Stimulated activated CD8-positive, alpha-beta memory T cell treated with anti-CD3 and anti-CD28 coated beads, Interleukin-12 subunit alpha, Interleukin-12 subunit beta, amount 100 ng/mL, for 4 hours (primary cell): ENCODE data around the gene DNAI7.

ENCODE experiments used
- DNase-seq: peaks from one replicate; pipeline ENCODE4 v3.0.0-alpha.2; 2020; ENCODE audit warnings: low read depth

Gene DNAI7

GRCh38 chr12:25195056-25195971 lies at the start of gene DNAI7, which contains the start of gene ETFRF1:
Gene DNAI7 (minus strand): TSS chr12:25195160. CDS start chr12:25195078, 82 bp downstream.
Gene ETFRF1 (plus strand): TSS chr12:25195237. CDS start chr12:25203957, 8,720 bp downstream.
- DNase-seq = peak; percentile 87

- DNase-seq = no peak
Observed at GRCh38 chr12:25243680-25243990, 48.7 kb upstream of the DNAI7 start.

GRCh38 chr12:25242981-25243679 lies 48.2 kb upstream of the DNAI7 start:
- DNase-seq = no peak

- no peak for DNase-seq
Observed at GRCh38 chr12:25241167-25242020, 46.4 kb upstream of the DNAI7 start.

GRCh38 chr12:25236626-25237025 lies 41.7 kb upstream of the DNAI7 start:
- DNase-seq = no peak

- DNase-seq = no peak
Observed at GRCh38 chr12:25236190-25236589, 41.2 kb upstream of the DNAI7 start.

- DNase-seq = no peak
Observed at GRCh38 chr12:25213338-25213737, 18.4 kb upstream of the DNAI7 start.

- no peak for DNase-seq
Observed at GRCh38 chr12:25208554-25208953, 13.6 kb upstream of the DNAI7 start.

- DNase-seq = no peak
Observed at GRCh38 chr12:25207846-25208245, 12.9 kb upstream of the DNAI7 start.

GRCh38 chr12:25207411-25207810 lies 12.5 kb upstream of the DNAI7 start:
- DNase-seq = no peak

GRCh38 chr12:25202137-25202536 lies 7.2 kb upstream of the DNAI7 start:
- no peak for DNase-seq

GRCh38 chr12:25200703-25201102 lies 5.7 kb upstream of the DNAI7 start:
- no peak for DNase-seq

GRCh38 chr12:25197608-25198007 lies 2.6 kb upstream of the DNAI7 start:
- DNase-seq = no peak

GRCh38 chr12:25194722-25195055 lies 271 bp downstream of the DNAI7 start:
- DNase-seq = no peak

GRCh38 chr12:25194214-25194613 lies 746 bp downstream of the DNAI7 start:
- DNase-seq = no peak

GRCh38 chr12:25190793-25191192 lies 4.2 kb downstream of the DNAI7 start:
- DNase-seq = no peak

- DNase-seq = no peak
Observed at GRCh38 chr12:25189656-25190055, 5.3 kb downstream of the DNAI7 start.

GRCh38 chr12:25187781-25188180 lies 7.2 kb downstream of the DNAI7 start:
- DNase-seq = no peak

- DNase-seq = no peak
Observed at GRCh38 chr12:25186788-25187402, 8.1 kb downstream of the DNAI7 start.

- no peak for DNase-seq
Observed at GRCh38 chr12:25186038-25186787, 8.7 kb downstream of the DNAI7 start.

- DNase-seq = no peak
Observed at GRCh38 chr12:25184132-25184531, 10.8 kb downstream of the DNAI7 start.
